Measurements from ENCODE around the gene ZBTB42.

ZBTB42 gene

GRCh38 chr14:104768437-104769323 lies 32.2 kb upstream of the ZBTB42 start:
- H3K4me3 ChIP-seq (ENCODE audit: low read length) = no peak overlapping the region
- peak; percentile 58 for DNase-seq (ENCODE audit: low read depth, low spot score)

- no peak overlapping the region for H3K4me3 ChIP-seq (ENCODE audit: low read length)
- DNase-seq (ENCODE audit: low read depth, low spot score) = no peak
Observed at GRCh38 chr14:104769324-104770071, 31.4 kb upstream of the ZBTB42 start.

- DNase-seq (ENCODE audit: low read depth, low spot score) = no peak
- H3K4me3 ChIP-seq (ENCODE audit: low read length) = no peak overlapping the region
Observed at GRCh38 chr14:104770072-104770579, 30.8 kb upstream of the ZBTB42 start.

GRCh38 chr14:104770851-104771272 lies 30.0 kb upstream of the ZBTB42 start:
- DNase-seq (ENCODE audit: low read depth, low spot score) = no peak
- H3K4me3 ChIP-seq (ENCODE audit: low read length) = no peak overlapping the region

- no peak overlapping the region for H3K4me3 ChIP-seq (ENCODE audit: low read length)
- no peak for DNase-seq (ENCODE audit: low read depth, low spot score)
Observed at GRCh38 chr14:104771374-104771773, 29.5 kb upstream of the ZBTB42 start.

- no peak overlapping the region for H3K4me3 ChIP-seq (ENCODE audit: low read length)
- DNase-seq (ENCODE audit: low read depth, low spot score) = no peak
Observed at GRCh38 chr14:104771918-104772706, 28.8 kb upstream of the ZBTB42 start.

GRCh38 chr14:104772707-104773504 lies 28.0 kb upstream of the ZBTB42 start:
- no peak for DNase-seq (ENCODE audit: low read depth, low spot score)
- no peak overlapping the region for H3K4me3 ChIP-seq (ENCODE audit: low read length)

GRCh38 chr14:104773505-104774452 lies 27.1 kb upstream of the ZBTB42 start:
- no peak overlapping the region for H3K4me3 ChIP-seq (ENCODE audit: low read length)
- no peak for DNase-seq (ENCODE audit: low read depth, low spot score)

- no peak for DNase-seq (ENCODE audit: low read depth, low spot score)
- no peak overlapping the region for H3K4me3 ChIP-seq (ENCODE audit: low read length)
Observed at GRCh38 chr14:104774453-104775072, 26.3 kb upstream of the ZBTB42 start.

- H3K4me3 ChIP-seq (ENCODE audit: low read length) = no peak overlapping the region
- DNase-seq (ENCODE audit: low read depth, low spot score) = no peak
Observed at GRCh38 chr14:104775073-104775489, 25.8 kb upstream of the ZBTB42 start.

GRCh38 chr14:104776481-104776880 lies 24.4 kb upstream of the ZBTB42 start:
- no peak for DNase-seq (ENCODE audit: low read depth, low spot score)

GRCh38 chr14:104776961-104777807 lies 23.7 kb upstream of the ZBTB42 start:
- no peak for DNase-seq (ENCODE audit: low read depth, low spot score)
- no peak overlapping the region for H3K4me3 ChIP-seq (ENCODE audit: low read length)

More at GRCh38 chr14:104776481-104776880, 24.4 kb upstream of the ZBTB42 start:
- no peak overlapping the region for H3K4me3 ChIP-seq (ENCODE audit: low read length)

GRCh38 chr14:104777808-104778249 lies 23.1 kb upstream of the ZBTB42 start:
- DNase-seq (ENCODE audit: low read depth, low spot score) = no peak
- no peak overlapping the region for H3K4me3 ChIP-seq (ENCODE audit: low read length)

GRCh38 chr14:104778694-104779331 lies 22.1 kb upstream of the ZBTB42 start:
- no peak overlapping the region for H3K4me3 ChIP-seq (ENCODE audit: low read length)
- no peak for DNase-seq (ENCODE audit: low read depth, low spot score)

- no peak for DNase-seq (ENCODE audit: low read depth, low spot score)
- no peak overlapping the region for H3K4me3 ChIP-seq (ENCODE audit: low read length)
Observed at GRCh38 chr14:104779776-104780512, 21.0 kb upstream of the ZBTB42 start.

Data from Jurkat, Clone E6-1 (cell line).